Vagina (tissue), 2 donors: ENCODE data around the gene CLEC9A. TPM values are rescaled to one million over a fixed set of nuclear protein-coding genes. Genes with fewer than 3 reads are reported as not detected.
A peak's percentile ranks its signal among the peaks of the same experiment; 100 is the strongest.

Source experiments
- DNase-seq, 2 donors: peaks; one replicate each; pipeline ENCODE4 v3.0.0-alpha.2; 2017; ENCODE audit errors: extremely low spot score in 2 of 2
- H3K27ac ChIP-seq: fragments of 200-600 bp; sonication (generic); one replicate; pipeline ENCODE4 v1.5.1; 2019
- H3K27me3 ChIP-seq: fragments of 200-600 bp; sonication (generic); one replicate; pipeline ENCODE4 v1.5.1; 2019
- H3K36me3 ChIP-seq, 2 donors: fragments of 200-600 bp; sonication (generic); one replicate each; pipeline ENCODE4 v1.5.1; 2017 to 2019
- H3K4me1 ChIP-seq: fragments of 200-600 bp; sonication (generic); one replicate; pipeline ENCODE4 v1.5.1; 2019
- H3K4me3 ChIP-seq, 2 donors: fragments of 200-600 bp; sonication (generic); 1 replicate in 1 of 2; 2 replicates in 1 of 2; pipeline ENCODE4 v1.5.1; 2016 to 2019
- H3K9me3 ChIP-seq: fragments of 200-600 bp; sonication (generic); one replicate; pipeline ENCODE4 v1.5.1; 2019
- POLR2A ChIP-seq, 2 donors: fragments of 450-650 bp; IDR thresholded peaks; one replicate each; pipeline ENCODE4 v1.6.1; 2017; ENCODE audit warnings: antibody characterized with exemption in 2 of 2, mild to moderate bottlenecking in 2 of 2, moderate library complexity in 2 of 2
- POLR2AphosphoS5 ChIP-seq, 2 donors: sonication (generic); formaldehyde crosslinking; IDR thresholded peaks; one replicate each; pipeline ENCODE4 v1.9.0; 2017; ENCODE audit warnings: antibody characterized with exemption in 2 of 2, mild to moderate bottlenecking in 2 of 2, low read depth in 1 of 2; ENCODE audit not compliant: insufficient read depth in 1 of 2
- intact Hi-C: fragments of 100-400 bp; cut with DNase I; formaldehyde crosslinking; loops from one replicate; pipeline ENCODE4 v1.15.1; 2023
- total RNA-seq: library from RNA; depleted of rRNA; stranded (reverse); fragments of >200 nt; gene quantifications from one replicate; pipeline ENCODE4 v1.2.3, GENCODE V29; 2016
- TF ChIP-seq, protein P1 (sequence below), 3 experiments: fragments of 450-650 bp in 2 of 3; fragments of 200-600 bp in 1 of 3; sonication (generic) in 1 of 3; IDR thresholded peaks; one replicate each; pipeline ENCODE4 v1.5.1; 2017 to 2019; ENCODE audit warnings: antibody characterized with exemption in 3 of 3, mild to moderate bottlenecking in 2 of 3, moderate library complexity in 2 of 3

Gene CLEC9A
- total RNA-seq, 1 donor from 2014 or later: not detected

DNA sequence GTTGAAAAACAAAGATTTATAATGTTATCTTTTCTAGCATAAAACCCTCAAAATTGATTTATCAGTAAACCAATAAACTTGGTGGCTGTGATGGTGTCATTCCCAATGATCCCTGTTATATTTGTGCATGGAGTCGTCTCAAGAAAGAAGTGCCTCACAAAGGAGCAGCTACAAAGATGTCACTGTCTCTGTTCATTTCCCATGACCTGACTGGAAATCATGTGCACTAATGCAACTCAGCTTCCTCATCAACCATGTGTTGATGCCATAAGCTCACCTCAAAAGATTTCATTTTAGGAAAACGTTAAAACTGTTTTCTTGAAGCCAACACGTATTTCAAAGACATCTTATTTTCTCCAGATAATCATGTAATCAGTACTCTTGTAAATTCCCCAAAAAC is 39.5 kb downstream of the CLEC9A start:
- H3K4me1 ChIP-seq: peaks cover 12% of the 10 kb centered on the region
- H3K27me3 ChIP-seq: no peaks in the 10 kb centered on the region
- TF ChIP-seq POLR2A (IDR thresholded peaks at IDR 0.05) (no peak), POLR2AphosphoS5 (IDR thresholded peaks at IDR 0.05; ENCODE audit: insufficient read depth in 1 of 2, low read depth in 1 of 2) (no peak)
- TF ChIP-seq, protein P1, sequence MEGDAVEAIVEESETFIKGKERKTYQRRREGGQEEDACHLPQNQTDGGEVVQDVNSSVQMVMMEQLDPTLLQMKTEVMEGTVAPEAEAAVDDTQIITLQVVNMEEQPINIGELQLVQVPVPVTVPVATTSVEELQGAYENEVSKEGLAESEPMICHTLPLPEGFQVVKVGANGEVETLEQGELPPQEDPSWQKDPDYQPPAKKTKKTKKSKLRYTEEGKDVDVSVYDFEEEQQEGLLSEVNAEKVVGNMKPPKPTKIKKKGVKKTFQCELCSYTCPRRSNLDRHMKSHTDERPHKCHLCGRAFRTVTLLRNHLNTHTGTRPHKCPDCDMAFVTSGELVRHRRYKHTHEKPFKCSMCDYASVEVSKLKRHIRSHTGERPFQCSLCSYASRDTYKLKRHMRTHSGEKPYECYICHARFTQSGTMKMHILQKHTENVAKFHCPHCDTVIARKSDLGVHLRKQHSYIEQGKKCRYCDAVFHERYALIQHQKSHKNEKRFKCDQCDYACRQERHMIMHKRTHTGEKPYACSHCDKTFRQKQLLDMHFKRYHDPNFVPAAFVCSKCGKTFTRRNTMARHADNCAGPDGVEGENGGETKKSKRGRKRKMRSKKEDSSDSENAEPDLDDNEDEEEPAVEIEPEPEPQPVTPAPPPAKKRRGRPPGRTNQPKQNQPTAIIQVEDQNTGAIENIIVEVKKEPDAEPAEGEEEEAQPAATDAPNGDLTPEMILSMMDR (IDR thresholded peaks at IDR 0.05): no peak
- peak overlapping the region; percentile 50 for H3K27ac ChIP-seq
- H3K4me3 ChIP-seq: no peak overlapping the region
- no peak for DNase-seq
- intact Hi-C loops: no loop called here
- H3K9me3 ChIP-seq: no peaks in the 10 kb centered on the region
- no peaks in the 10 kb centered on the region for H3K36me3 ChIP-seq

DNA sequence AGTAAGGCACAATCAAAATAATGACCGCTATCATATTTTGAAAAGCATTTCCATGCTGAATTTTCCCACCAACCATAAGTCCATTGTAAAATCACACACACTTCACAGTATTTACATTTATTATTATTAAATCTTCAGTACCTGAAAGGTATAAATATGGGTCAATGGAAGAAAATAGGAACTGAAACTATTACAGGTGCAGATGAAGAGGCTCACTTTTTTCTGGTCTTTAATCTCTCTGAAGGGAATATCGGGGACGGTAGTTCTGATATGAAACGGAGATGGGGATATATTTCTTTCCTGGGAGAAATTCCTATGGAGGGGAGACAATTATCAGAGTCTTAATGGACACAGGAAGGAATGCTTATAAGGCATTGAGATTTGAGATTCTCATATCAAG is 39.9 kb downstream of the CLEC9A start:
- Histone ChIP-seq H3K27me3 (no peaks in the 10 kb centered on the region), H3K4me1 (peaks cover 12% of the 10 kb centered on the region), H3K4me3 (no peak overlapping the region), H3K27ac (no peak overlapping the region), H3K9me3 (no peaks in the 10 kb centered on the region), H3K36me3 (no peaks in the 10 kb centered on the region)
- no peak for DNase-seq
- TF ChIP-seq, protein P1 (IDR thresholded peaks at IDR 0.05): no peak
- TF ChIP-seq POLR2A (IDR thresholded peaks at IDR 0.05) (no peak), POLR2AphosphoS5 (IDR thresholded peaks at IDR 0.05; ENCODE audit: insufficient read depth in 1 of 2, low read depth in 1 of 2) (no peak)
- intact Hi-C loops: no loop called here

- H3K36me3 ChIP-seq: no peaks in the 10 kb centered on the region
- intact Hi-C loops: no loop called here
- no peak for DNase-seq
These were observed 41.6 kb downstream of the CLEC9A start for GRCh38 chr12:10072131-10072530.

DNA sequence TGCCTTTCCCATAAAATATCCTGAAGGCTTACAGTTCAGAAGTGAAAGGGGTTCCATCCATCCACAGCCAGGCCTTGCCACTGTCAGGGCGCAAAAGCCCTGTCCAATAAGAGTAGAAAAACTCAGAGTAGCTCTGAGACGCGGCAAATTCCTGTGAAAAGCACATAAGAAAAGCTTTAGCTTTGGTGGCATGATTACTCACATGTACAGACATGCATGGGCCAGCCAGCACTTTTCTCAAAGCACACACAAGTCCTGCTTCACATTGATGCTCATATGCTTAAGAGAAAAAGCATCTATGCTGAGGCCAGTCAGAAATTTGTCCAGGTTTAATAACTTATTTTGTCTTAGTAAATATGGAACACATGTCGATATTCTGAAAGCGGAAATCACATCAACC is 42.8 kb downstream of the CLEC9A start:
- no peak for DNase-seq
- H3K27ac ChIP-seq: no peak overlapping the region
- H3K27me3 ChIP-seq: no peaks in the 10 kb centered on the region
- H3K4me3 ChIP-seq: no peak overlapping the region
- H3K9me3 ChIP-seq: no peaks in the 10 kb centered on the region
- intact Hi-C loops: no loop called here
- H3K36me3 ChIP-seq: no peaks in the 10 kb centered on the region
- H3K4me1 ChIP-seq: peaks cover 12% of the 10 kb centered on the region
- no peak for TF ChIP-seq POLR2AphosphoS5 (IDR thresholded peaks at IDR 0.05; ENCODE audit: insufficient read depth in 1 of 2, low read depth in 1 of 2)
- TF ChIP-seq, protein P1 (IDR thresholded peaks at IDR 0.05): no peak
- TF ChIP-seq POLR2A (IDR thresholded peaks at IDR 0.05): no peak

More at GRCh38 chr12:10072131-10072530, 41.6 kb downstream of the CLEC9A start:
- H3K4me3 ChIP-seq: no peak overlapping the region
- H3K9me3 ChIP-seq: no peaks in the 10 kb centered on the region
- peaks cover 12% of the 10 kb centered on the region for H3K4me1 ChIP-seq
- TF ChIP-seq, protein P1 (IDR thresholded peaks at IDR 0.05): no peak
- TF ChIP-seq POLR2A (IDR thresholded peaks at IDR 0.05): no peak
- no peak for TF ChIP-seq POLR2AphosphoS5 (IDR thresholded peaks at IDR 0.05; ENCODE audit: insufficient read depth in 1 of 2, low read depth in 1 of 2)
- H3K27me3 ChIP-seq: no peaks in the 10 kb centered on the region
- no peak overlapping the region for H3K27ac ChIP-seq

- intact Hi-C loops: no loop called here
- Histone ChIP-seq H3K27me3 (no peaks in the 10 kb centered on the region), H3K27ac (no peak overlapping the region), H3K36me3 (no peaks in the 10 kb centered on the region), H3K9me3 (no peaks in the 10 kb centered on the region), H3K4me3 (no peak overlapping the region), H3K4me1 (no peaks in the 10 kb centered on the region)
- TF ChIP-seq, protein P1 (IDR thresholded peaks at IDR 0.05): no peak
- no peak for TF ChIP-seq POLR2A (IDR thresholded peaks at IDR 0.05)
- no peak for TF ChIP-seq POLR2AphosphoS5 (IDR thresholded peaks at IDR 0.05; ENCODE audit: insufficient read depth in 1 of 2, low read depth in 1 of 2)
- no peak for DNase-seq
These were observed 45.0 kb downstream of the CLEC9A start for GRCh38 chr12:10075451-10075850.
